ENCODE results near the gene CDC27. TPM values are rescaled to one million over a fixed set of nuclear protein-coding genes. Genes with fewer than 3 reads are reported as not detected.
"Not testable (repeated sequence)": the region's sequence is repeated elsewhere in the genome, so short reads cannot be mapped to it uniquely, and the experiment has no call there.

The CDC27 gene
- polyA plus RNA-seq, 1 donor (not counting 4 experiments of a cell fraction or from before 2014, with no cell fraction given), result 95.6 TPM

DNA sequence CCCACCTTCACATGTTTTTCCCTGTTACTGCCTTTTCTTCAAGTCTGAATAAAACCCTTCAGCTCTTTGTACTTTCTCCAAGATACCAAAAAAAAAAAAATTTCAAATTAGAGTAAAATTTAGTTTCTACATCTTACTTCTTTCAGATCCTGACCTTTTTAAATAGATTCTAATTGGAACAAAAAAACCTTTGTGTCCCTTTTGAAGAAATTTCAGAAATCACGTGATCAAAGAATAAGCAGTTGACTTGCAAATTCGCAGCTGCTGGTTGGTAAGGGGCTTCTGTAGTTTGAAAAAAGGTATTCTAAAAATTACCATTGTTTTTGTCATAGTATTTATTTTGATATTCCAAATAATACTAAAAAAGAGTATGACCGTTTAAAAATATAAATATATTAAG is 71.7 kb downstream of the CDC27 start:
- H3K9me1 ChIP-seq (ENCODE audit: control insufficient read depth, extremely low read depth, insufficient read depth, low read length), result no peaks in the 10 kb centered on the region
- TF ChIP-seq, protein P1, sequence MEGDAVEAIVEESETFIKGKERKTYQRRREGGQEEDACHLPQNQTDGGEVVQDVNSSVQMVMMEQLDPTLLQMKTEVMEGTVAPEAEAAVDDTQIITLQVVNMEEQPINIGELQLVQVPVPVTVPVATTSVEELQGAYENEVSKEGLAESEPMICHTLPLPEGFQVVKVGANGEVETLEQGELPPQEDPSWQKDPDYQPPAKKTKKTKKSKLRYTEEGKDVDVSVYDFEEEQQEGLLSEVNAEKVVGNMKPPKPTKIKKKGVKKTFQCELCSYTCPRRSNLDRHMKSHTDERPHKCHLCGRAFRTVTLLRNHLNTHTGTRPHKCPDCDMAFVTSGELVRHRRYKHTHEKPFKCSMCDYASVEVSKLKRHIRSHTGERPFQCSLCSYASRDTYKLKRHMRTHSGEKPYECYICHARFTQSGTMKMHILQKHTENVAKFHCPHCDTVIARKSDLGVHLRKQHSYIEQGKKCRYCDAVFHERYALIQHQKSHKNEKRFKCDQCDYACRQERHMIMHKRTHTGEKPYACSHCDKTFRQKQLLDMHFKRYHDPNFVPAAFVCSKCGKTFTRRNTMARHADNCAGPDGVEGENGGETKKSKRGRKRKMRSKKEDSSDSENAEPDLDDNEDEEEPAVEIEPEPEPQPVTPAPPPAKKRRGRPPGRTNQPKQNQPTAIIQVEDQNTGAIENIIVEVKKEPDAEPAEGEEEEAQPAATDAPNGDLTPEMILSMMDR (optimal IDR thresholded peaks at IDR 0.05 in 1 of 3, IDR thresholded peaks at IDR 0.05 in 1 of 3, conservative IDR thresholded peaks at IDR 0.05 in 1 of 3; ENCODE audit: extremely low read depth in 1 of 3, insufficient read depth in 2 of 3, low read length in 3 of 3), result no peak
- no peak for TF ChIP-seq EZH2 (IDR thresholded peaks at IDR 0.05; ENCODE audit: low read length)
- no peak overlapping the region for H3K9ac ChIP-seq (ENCODE audit: control insufficient read depth, extremely low read depth, insufficient read depth, low read length)
- H4K20me1 ChIP-seq (ENCODE audit: control insufficient read depth, extremely low read depth, insufficient read depth, low read length), result no peaks in the 10 kb centered on the region
- H3K36me3 ChIP-seq (ENCODE audit: control insufficient read depth in 2 of 2, extremely low read depth in 1 of 2, insufficient read depth in 2 of 2, low read length in 2 of 2), result peaks cover 0 to 12% of the 10 kb centered on the region in 2 experiments
- DNase-seq (ENCODE audit: low read depth, low spot score) (no peak), FAIRE-seq (no peak)
- no peaks in the 10 kb centered on the region for H3K79me2 ChIP-seq (ENCODE audit: control insufficient read depth, insufficient read depth, low read length)
- dilution Hi-C loops (cut with MboI; ENCODE audit: extremely low pct_ligation_motif_present, low sequenced_read_pairs), result no loop called here
- H2AFZ ChIP-seq (ENCODE audit: control insufficient read depth, low read length), result no peak overlapping the region
- no peaks in the 10 kb centered on the region for H3K27me3 ChIP-seq (ENCODE audit: control insufficient read depth, extremely low read depth, insufficient read depth, low read length)
- no peaks in the 10 kb centered on the region for H3K9me3 ChIP-seq (ENCODE audit: control insufficient read depth, low read depth, low read length)
- H3K4me3 ChIP-seq (ENCODE audit: control insufficient read depth in 2 of 3, extremely low read depth in 1 of 3, insufficient read depth in 2 of 3, low read depth in 1 of 3, low read length in 3 of 3), result no peak overlapping the region
- no peak overlapping the region for H3K4me2 ChIP-seq (ENCODE audit: control insufficient read depth, extremely low read depth, insufficient read depth, low read depth, low read length)
- H3K27ac ChIP-seq (ENCODE audit: control insufficient read depth, insufficient read depth, low read length), result no peak overlapping the region
- peaks cover 12% of the 10 kb centered on the region for H3K4me1 ChIP-seq (ENCODE audit: control insufficient read depth, extremely low read depth, insufficient read depth, low read length)

DNA sequence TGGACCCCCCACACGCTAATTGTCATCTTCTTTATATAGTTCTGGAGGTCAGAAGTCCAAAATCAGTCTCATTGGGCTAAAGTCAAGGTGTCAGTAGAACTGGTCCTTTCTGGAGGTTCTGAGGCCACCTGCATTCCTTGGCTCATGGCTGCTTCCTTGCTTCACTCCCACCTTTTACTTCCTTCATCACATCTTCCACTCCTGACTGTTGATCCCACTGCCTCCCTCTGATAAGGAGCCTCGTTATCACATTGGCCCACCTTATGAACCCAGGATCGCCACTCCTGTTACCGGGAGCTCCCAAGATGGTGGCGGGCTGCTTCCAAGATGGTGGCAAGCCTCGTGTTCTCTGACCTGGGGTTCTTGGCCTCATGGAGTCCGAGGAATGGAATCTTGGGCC is 83.0 kb downstream of the CDC27 start:
- Histone ChIP-seq H3K9me1 (ENCODE audit: control insufficient read depth, extremely low read depth, insufficient read depth, low read length) (no peaks in the 10 kb centered on the region), H3K9me3 (ENCODE audit: control insufficient read depth, low read depth, low read length) (no peaks in the 10 kb centered on the region), H3K79me2 (ENCODE audit: control insufficient read depth, insufficient read depth, low read length) (no peaks in the 10 kb centered on the region), H3K27me3 (ENCODE audit: control insufficient read depth, extremely low read depth, insufficient read depth, low read length) (no peaks in the 10 kb centered on the region), H3K4me3 (ENCODE audit: control insufficient read depth in 2 of 3, extremely low read depth in 1 of 3, insufficient read depth in 2 of 3, low read depth in 1 of 3, low read length in 3 of 3) (no peak overlapping the region), H3K9ac (ENCODE audit: control insufficient read depth, extremely low read depth, insufficient read depth, low read length) (no peak overlapping the region), H3K27ac (ENCODE audit: control insufficient read depth, insufficient read depth, low read length) (no peak overlapping the region), H2AFZ (ENCODE audit: control insufficient read depth, low read length) (no peak overlapping the region), H3K4me2 (ENCODE audit: control insufficient read depth, extremely low read depth, insufficient read depth, low read depth, low read length) (no peak overlapping the region), H3K36me3 (ENCODE audit: control insufficient read depth in 2 of 2, extremely low read depth in 1 of 2, insufficient read depth in 2 of 2, low read length in 2 of 2) (no peaks in the 10 kb centered on the region), H3K4me1 (ENCODE audit: control insufficient read depth, extremely low read depth, insufficient read depth, low read length) (no peaks in the 10 kb centered on the region), H4K20me1 (ENCODE audit: control insufficient read depth, extremely low read depth, insufficient read depth, low read length) (no peaks in the 10 kb centered on the region)
- TF ChIP-seq, protein P1 (optimal IDR thresholded peaks at IDR 0.05 in 1 of 3, IDR thresholded peaks at IDR 0.05 in 1 of 3, conservative IDR thresholded peaks at IDR 0.05 in 1 of 3; ENCODE audit: extremely low read depth in 1 of 3, insufficient read depth in 2 of 3, low read length in 3 of 3), result no peak
- no peak for TF ChIP-seq EZH2 (IDR thresholded peaks at IDR 0.05; ENCODE audit: low read length)
- FAIRE-seq (no peak), DNase-seq (ENCODE audit: low read depth, low spot score) (no peak)
- dilution Hi-C loops (cut with MboI; ENCODE audit: extremely low pct_ligation_motif_present, low sequenced_read_pairs), result no loop called here

DNA sequence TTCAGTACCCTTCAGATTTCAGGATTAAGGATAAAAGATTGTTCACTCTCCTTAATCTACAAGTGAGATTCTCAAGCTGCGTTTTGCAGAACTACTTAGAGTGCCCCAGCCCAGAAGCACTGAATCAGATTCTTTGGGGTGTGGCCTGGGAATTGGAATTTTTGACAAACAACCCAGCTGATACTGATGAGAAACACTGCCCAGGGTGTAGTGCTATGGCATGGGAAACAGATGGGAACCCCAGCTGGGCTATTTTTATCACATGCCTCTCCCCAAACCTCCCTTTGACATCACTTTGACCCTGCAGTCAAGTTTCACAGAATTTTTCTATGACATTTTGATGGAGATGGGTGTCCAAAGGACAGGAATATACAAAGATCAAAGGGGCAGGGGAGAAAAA is 83.8 kb downstream of the CDC27 start:
- H3K9me1 ChIP-seq (ENCODE audit: control insufficient read depth, extremely low read depth, insufficient read depth, low read length); DNase-seq (ENCODE audit: low read depth, low spot score); H2AFZ ChIP-seq (ENCODE audit: control insufficient read depth, low read length); H3K27ac ChIP-seq (ENCODE audit: control insufficient read depth, insufficient read depth, low read length); H3K4me2 ChIP-seq (ENCODE audit: control insufficient read depth, extremely low read depth, insufficient read depth, low read depth, low read length); H3K9me3 ChIP-seq (ENCODE audit: control insufficient read depth, low read depth, low read length); H3K4me1 ChIP-seq (ENCODE audit: control insufficient read depth, extremely low read depth, insufficient read depth, low read length); H4K20me1 ChIP-seq (ENCODE audit: control insufficient read depth, extremely low read depth, insufficient read depth, low read length); H3K27me3 ChIP-seq (ENCODE audit: control insufficient read depth, extremely low read depth, insufficient read depth, low read length); FAIRE-seq; dilution Hi-C loops (cut with MboI; ENCODE audit: extremely low pct_ligation_motif_present, low sequenced_read_pairs); H3K79me2 ChIP-seq (ENCODE audit: control insufficient read depth, insufficient read depth, low read length); H3K36me3 ChIP-seq (ENCODE audit: control insufficient read depth in 2 of 2, extremely low read depth in 1 of 2, insufficient read depth in 2 of 2, low read length in 2 of 2); H3K4me3 ChIP-seq (ENCODE audit: control insufficient read depth in 2 of 3, extremely low read depth in 1 of 3, insufficient read depth in 2 of 3, low read depth in 1 of 3, low read length in 3 of 3); H3K9ac ChIP-seq (ENCODE audit: control insufficient read depth, extremely low read depth, insufficient read depth, low read length): not testable (repeated sequence)

All from keratinocyte (primary cell).